ENCODE measurements around the gene CEACAM7.

Gene CEACAM7

GRCh38 chr19:41688098-41688497 is at the start of gene CEACAM7:
Gene CEACAM7 (minus strand): TSS chr19:41688270. CDS start chr19:41688165, 105 bp downstream.
- no peak for DNase-seq (ENCODE audit: extremely low spot score)
- no peak for TF ChIP-seq L3MBTL2 (conservative IDR thresholded peaks at IDR 0.05)
- no peak for TF ChIP-seq FOXM1 (IDR thresholded peaks at IDR 0.05; ENCODE audit: borderline replicate concordance)
- TF ChIP-seq ARNT (IDR thresholded peaks at IDR 0.05), result no peak
- no peak for TF ChIP-seq BHLHE40 (IDR thresholded peaks at IDR 0.05; ENCODE audit: borderline replicate concordance)
- no peak for TF ChIP-seq ZNF384 (IDR thresholded peaks at IDR 0.05)
- TF ChIP-seq FOXK2 (IDR thresholded peaks at IDR 0.05), result no peak
- TF ChIP-seq CTBP1 (IDR thresholded peaks at IDR 0.05; ENCODE audit: borderline replicate concordance), result no peak
- TF ChIP-seq SP1 (IDR thresholded peaks at IDR 0.05), result no peak
- TF ChIP-seq NFRKB (IDR thresholded peaks at IDR 0.05), result no peak
- TF ChIP-seq LEF1 (IDR thresholded peaks at IDR 0.05; ENCODE audit: borderline replicate concordance), result no peak
- no peak for TF ChIP-seq ELF4 (IDR thresholded peaks at IDR 0.05)
- TF ChIP-seq SUZ12 (IDR thresholded peaks at IDR 0.05), result no peak
- no peak for TF ChIP-seq FOXA1 (IDR thresholded peaks at IDR 0.05)
- no peak for TF ChIP-seq TARDBP (IDR thresholded peaks at IDR 0.05)
- no peak for TF ChIP-seq HDGF (IDR thresholded peaks at IDR 0.05; ENCODE audit: borderline replicate concordance)
- no peak for TF ChIP-seq PKNOX1 (IDR thresholded peaks at IDR 0.05)
- ChIA-PET POLR2A (no interaction called here), CTCF (interaction anchor here (1.7 kb wide), 1 partner anchor 19 kb away, joined by 10 read pairs; no protein-coding TSS in a partner anchor)

GRCh38 chr19:41735071-41735600 is 47.1 kb upstream of the CEACAM7 start:
- TF ChIP-seq LEF1 (IDR thresholded peaks at IDR 0.05; ENCODE audit: borderline replicate concordance), result no peak
- TF ChIP-seq NFRKB (IDR thresholded peaks at IDR 0.05), result no peak
- TF ChIP-seq SP1 (IDR thresholded peaks at IDR 0.05), result no peak
- no peak for TF ChIP-seq CTBP1 (IDR thresholded peaks at IDR 0.05; ENCODE audit: borderline replicate concordance)
- TF ChIP-seq PKNOX1 (IDR thresholded peaks at IDR 0.05), result no peak
- no peak for TF ChIP-seq ELF4 (IDR thresholded peaks at IDR 0.05)
- no peak for TF ChIP-seq FOXA1 (IDR thresholded peaks at IDR 0.05)
- TF ChIP-seq HDGF (IDR thresholded peaks at IDR 0.05; ENCODE audit: borderline replicate concordance), result no peak
- no peak for TF ChIP-seq FOXM1 (IDR thresholded peaks at IDR 0.05; ENCODE audit: borderline replicate concordance)
- TF ChIP-seq ARNT (IDR thresholded peaks at IDR 0.05), result no peak
- no peak for TF ChIP-seq ZNF384 (IDR thresholded peaks at IDR 0.05)
- DNase-seq (ENCODE audit: extremely low spot score), result no peak
- ChIA-PET POLR2A (no interaction called here), CTCF (interaction anchor here (0.7 kb wide), 1 partner anchor 18 kb away, joined by 4 read pairs; no protein-coding TSS in a partner anchor)

- TF ChIP-seq SP1 (IDR thresholded peaks at IDR 0.05) (no peak), L3MBTL2 (conservative IDR thresholded peaks at IDR 0.05) (no peak), SUZ12 (IDR thresholded peaks at IDR 0.05) (no peak), LEF1 (IDR thresholded peaks at IDR 0.05; ENCODE audit: borderline replicate concordance) (no peak), TARDBP (IDR thresholded peaks at IDR 0.05) (no peak), BHLHE40 (IDR thresholded peaks at IDR 0.05; ENCODE audit: borderline replicate concordance) (no peak), FOXA1 (IDR thresholded peaks at IDR 0.05) (no peak), FOXK2 (IDR thresholded peaks at IDR 0.05) (no peak), ARNT (IDR thresholded peaks at IDR 0.05) (no peak), PKNOX1 (IDR thresholded peaks at IDR 0.05) (no peak), ZNF384 (IDR thresholded peaks at IDR 0.05) (no peak), FOXM1 (IDR thresholded peaks at IDR 0.05; ENCODE audit: borderline replicate concordance) (no peak)
- POLR2A ChIA-PET, result interaction anchor here (0.6 kb wide), 1 partner anchor 951 kb away, joined by 3 read pairs; no protein-coding TSS in a partner anchor
- no peak for DNase-seq (ENCODE audit: extremely low spot score)
- CTCF ChIA-PET, result no interaction called here
These were observed 46.5 kb upstream of the CEACAM7 start for GRCh38 chr19:41734585-41734984.

GRCh38 chr19:41734156-41734555 is 46.1 kb upstream of the CEACAM7 start:
- POLR2A ChIA-PET, result interaction anchor here (0.6 kb wide), 1 partner anchor 951 kb away, joined by 3 read pairs; no protein-coding TSS in a partner anchor
- TF ChIP-seq ELF4 (IDR thresholded peaks at IDR 0.05) (no peak), NFRKB (IDR thresholded peaks at IDR 0.05) (no peak), CTBP1 (IDR thresholded peaks at IDR 0.05; ENCODE audit: borderline replicate concordance) (no peak), ARNT (IDR thresholded peaks at IDR 0.05) (no peak), LEF1 (IDR thresholded peaks at IDR 0.05; ENCODE audit: borderline replicate concordance) (no peak), FOXA1 (IDR thresholded peaks at IDR 0.05) (no peak), FOXK2 (IDR thresholded peaks at IDR 0.05) (no peak), ZNF384 (IDR thresholded peaks at IDR 0.05) (no peak), TARDBP (IDR thresholded peaks at IDR 0.05) (no peak), SUZ12 (IDR thresholded peaks at IDR 0.05) (no peak), PKNOX1 (IDR thresholded peaks at IDR 0.05) (no peak), SP1 (IDR thresholded peaks at IDR 0.05) (no peak), BHLHE40 (IDR thresholded peaks at IDR 0.05; ENCODE audit: borderline replicate concordance) (no peak), L3MBTL2 (conservative IDR thresholded peaks at IDR 0.05) (no peak), FOXM1 (IDR thresholded peaks at IDR 0.05; ENCODE audit: borderline replicate concordance) (no peak), HDGF (IDR thresholded peaks at IDR 0.05; ENCODE audit: borderline replicate concordance) (no peak)
- DNase-seq (ENCODE audit: extremely low spot score), result no peak
- CTCF ChIA-PET, result no interaction called here

GRCh38 chr19:41726493-41726892 is 38.4 kb upstream of the CEACAM7 start:
- ChIA-PET CTCF (interaction anchor here (1.2 kb wide), 1 partner anchor 20 kb away, joined by 4 read pairs; no protein-coding TSS in a partner anchor), POLR2A (no interaction called here)
- no peak for DNase-seq (ENCODE audit: extremely low spot score)

More at GRCh38 chr19:41726493-41726892, 38.4 kb upstream of the CEACAM7 start:
- TF ChIP-seq SP1 (IDR thresholded peaks at IDR 0.05) (no peak), BHLHE40 (IDR thresholded peaks at IDR 0.05; ENCODE audit: borderline replicate concordance) (no peak), CTBP1 (IDR thresholded peaks at IDR 0.05; ENCODE audit: borderline replicate concordance) (no peak), FOXM1 (IDR thresholded peaks at IDR 0.05; ENCODE audit: borderline replicate concordance) (no peak), L3MBTL2 (conservative IDR thresholded peaks at IDR 0.05) (no peak), NFRKB (IDR thresholded peaks at IDR 0.05) (no peak), ELF4 (IDR thresholded peaks at IDR 0.05) (no peak), FOXK2 (IDR thresholded peaks at IDR 0.05) (no peak), HDGF (IDR thresholded peaks at IDR 0.05; ENCODE audit: borderline replicate concordance) (no peak), LEF1 (IDR thresholded peaks at IDR 0.05; ENCODE audit: borderline replicate concordance) (no peak), ZNF384 (IDR thresholded peaks at IDR 0.05) (no peak), PKNOX1 (IDR thresholded peaks at IDR 0.05) (no peak), ARNT (IDR thresholded peaks at IDR 0.05) (no peak)

All from HEK293T (cell line).